DLD1 (cell line): ENCODE results near the gene ULBP1.
"Not testable (repeated sequence)": the region's sequence is repeated elsewhere in the genome, so short reads cannot be mapped to it uniquely, and the experiment has no call there.

Experiments
- in situ Hi-C: cut with HindIII; loops from 2 replicates; pipeline ENCODE4 v1.10.0; 2017; ENCODE audit warnings: low sequenced_read_pairs

ULBP1 gene

GRCh38 chr6:149963462-149964307 lies at the start of gene ULBP1:
Gene ULBP1, plus strand, starts transcription at chr6:149963943. Its CDS starts 107 bp downstream, at chr6:149964050.
- in situ Hi-C loops, result no loop called here

GRCh38 chr6:149915970-149916865 lies 47.5 kb upstream of the ULBP1 start:
- in situ Hi-C loops, result no loop called here

DNA sequence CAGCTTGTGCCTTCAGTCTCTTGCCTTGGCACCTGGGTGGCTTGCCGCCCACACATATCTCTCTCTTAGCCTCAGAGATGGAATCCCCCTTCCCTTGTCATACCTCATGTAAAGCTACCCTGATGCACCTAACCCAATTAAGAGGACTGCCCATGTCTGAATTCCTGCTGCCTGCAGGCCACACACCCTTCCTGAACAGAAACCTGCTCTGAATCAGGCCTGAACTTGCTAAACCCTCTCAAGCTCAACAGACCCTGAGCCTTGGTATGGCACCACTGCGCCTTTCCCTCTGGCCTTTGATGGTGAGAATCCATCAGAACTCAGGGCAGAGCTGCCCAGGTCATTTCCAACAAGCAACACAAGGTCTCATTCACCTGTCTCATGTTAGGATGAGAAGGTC lies 46.1 kb upstream of the ULBP1 start:
- in situ Hi-C loops, result no loop called here

DNA sequence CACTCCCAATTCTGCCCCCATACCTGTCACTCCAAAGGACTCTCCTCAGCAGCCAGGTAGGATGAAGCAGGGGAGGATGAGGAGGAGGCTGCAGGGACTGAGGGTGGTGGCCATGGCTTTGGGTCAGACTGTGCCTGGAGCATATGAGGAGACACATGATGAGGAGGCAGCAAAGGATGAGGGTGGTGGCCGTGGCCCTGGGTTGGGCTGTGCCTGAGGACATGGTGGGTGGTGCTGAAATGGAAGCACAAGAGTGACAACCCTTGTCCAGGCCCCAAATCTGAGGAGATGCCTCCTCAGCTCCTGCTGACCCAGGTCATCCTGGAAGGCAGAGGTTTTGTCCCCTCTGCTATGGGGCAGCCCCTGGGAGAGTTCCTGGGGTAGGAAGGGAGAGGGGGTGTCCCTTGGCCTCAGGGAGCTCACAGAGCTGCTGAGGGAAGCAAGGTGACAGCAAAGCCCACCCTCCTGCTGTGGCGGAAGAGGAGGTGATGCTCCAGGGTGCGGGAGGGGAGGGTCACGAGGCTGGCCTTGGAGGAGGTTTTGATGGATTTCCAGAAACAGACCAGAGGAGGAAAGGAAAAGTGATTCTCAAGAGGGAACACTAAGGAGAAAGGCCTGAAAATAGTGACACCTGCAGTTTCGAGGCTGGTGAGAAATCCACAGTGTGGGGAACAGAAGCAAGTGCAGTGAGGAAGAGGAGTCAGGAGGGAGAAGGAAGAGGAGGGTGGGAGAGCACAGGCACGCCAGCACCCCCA lies 45.4 kb upstream of the ULBP1 start:
- in situ Hi-C loops, result no loop called here

DNA sequence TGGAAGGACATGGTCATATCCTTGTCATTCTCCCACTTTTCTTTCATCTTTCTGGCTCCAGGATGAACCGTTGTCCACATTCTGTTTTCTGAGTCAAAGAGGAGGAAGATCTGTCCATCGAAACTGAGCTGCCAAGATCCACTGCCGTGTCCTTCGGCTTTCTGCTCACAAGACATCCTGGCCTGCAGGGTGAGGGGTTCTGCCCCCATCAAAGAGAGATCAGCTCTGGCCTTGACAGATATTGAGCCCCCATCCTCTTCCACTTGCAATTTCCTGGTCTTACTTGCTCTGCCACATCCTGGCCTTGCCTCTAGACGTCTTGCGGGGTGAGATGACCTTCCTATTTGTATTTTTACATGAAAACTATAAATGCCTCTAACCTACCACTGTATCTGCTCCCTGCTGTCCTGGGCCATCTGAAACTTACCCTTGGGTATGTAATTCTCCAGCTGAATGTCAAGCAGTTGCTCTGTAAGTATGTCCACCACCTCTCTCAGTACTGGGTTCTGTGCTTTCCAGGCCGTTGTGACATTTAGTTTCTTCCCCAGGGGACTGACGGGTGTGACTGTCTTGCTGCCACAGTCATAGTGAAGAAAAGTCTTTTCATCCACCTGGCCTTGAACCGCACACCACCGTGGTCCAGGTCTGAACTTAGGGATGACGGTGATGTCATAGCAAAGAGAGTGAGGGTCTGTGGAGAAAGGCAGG lies 44.5 kb upstream of the ULBP1 start:
- in situ Hi-C loops, result not testable (repeated sequence)

DNA sequence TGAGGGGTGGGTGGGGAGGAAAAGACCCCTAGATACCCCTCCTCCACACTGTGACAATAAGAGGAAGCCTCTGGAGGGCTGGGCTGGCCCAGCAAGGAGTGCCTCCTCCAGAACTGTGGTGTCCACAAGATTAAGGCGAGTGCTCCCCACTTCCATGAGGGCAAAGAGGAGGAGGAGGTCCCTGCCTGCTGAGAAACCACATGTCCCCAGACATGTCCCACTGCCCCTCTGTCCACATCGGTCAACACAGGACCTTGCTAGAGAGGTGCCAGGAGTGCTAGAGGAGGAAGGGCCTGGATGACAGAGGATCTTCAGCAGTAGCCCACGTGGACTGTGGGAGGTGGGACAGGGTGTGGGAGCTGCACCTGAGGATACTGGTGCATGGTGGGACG lies 43.9 kb upstream of the ULBP1 start:
- in situ Hi-C loops, result no loop called here

GRCh38 chr6:149921361-149921760 lies 42.4 kb upstream of the ULBP1 start:
- in situ Hi-C loops, result no loop called here

- in situ Hi-C loops, result not testable (repeated sequence)
Observed at GRCh38 chr6:149922091-149922490, 41.7 kb upstream of the ULBP1 start.

GRCh38 chr6:149922642-149923326 lies 41.0 kb upstream of the ULBP1 start, which contains the start of gene RAET1G:
Gene RAET1G, minus strand, starts transcription at chr6:149923121. Its CDS starts 111 bp downstream, at chr6:149923010.
- in situ Hi-C loops, result no loop called here

GRCh38 chr6:149923327-149923986 lies 40.3 kb upstream of the ULBP1 start:
- in situ Hi-C loops, result no loop called here

GRCh38 chr6:149924206-149924932 lies 39.4 kb upstream of the ULBP1 start:
- in situ Hi-C loops, result no loop called here

GRCh38 chr6:149924933-149925252 lies 38.9 kb upstream of the ULBP1 start:
- in situ Hi-C loops, result no loop called here

DNA sequence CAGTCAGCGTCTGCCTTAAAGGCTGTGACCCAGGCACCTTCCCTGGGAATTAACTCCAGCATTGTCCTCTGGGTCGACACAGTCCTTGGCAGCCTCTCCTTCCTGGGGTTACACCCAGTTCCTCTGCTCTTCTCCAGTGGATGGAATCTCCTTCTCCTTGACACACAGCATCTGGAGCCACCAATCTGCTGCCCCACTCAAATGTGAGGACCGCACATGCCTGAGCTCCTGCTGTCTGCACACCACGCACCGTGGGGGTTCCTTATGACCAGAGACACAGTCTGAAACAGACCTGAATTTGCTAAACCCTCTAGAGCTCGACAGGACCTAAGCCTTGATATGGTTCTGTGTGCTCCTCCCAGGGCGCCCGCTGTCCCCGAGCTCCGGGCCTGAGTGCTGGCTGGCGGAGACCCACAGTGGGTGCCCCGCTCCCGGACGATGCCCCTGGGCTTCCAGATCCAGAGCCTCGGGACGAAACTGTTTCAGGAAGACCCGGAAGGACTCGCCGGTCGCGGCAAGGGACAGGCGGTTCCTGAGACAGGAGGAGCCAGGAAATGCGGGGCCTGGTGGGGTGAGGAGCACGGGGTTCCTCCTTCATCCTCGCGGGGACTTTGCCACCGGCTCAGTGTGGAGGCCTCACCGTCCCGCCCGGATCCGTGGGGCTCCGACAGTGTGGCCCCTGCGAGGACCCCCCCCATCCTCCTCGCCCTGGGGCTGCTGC lies 38.3 kb upstream of the ULBP1 start:
- in situ Hi-C loops, result no loop called here

DNA sequence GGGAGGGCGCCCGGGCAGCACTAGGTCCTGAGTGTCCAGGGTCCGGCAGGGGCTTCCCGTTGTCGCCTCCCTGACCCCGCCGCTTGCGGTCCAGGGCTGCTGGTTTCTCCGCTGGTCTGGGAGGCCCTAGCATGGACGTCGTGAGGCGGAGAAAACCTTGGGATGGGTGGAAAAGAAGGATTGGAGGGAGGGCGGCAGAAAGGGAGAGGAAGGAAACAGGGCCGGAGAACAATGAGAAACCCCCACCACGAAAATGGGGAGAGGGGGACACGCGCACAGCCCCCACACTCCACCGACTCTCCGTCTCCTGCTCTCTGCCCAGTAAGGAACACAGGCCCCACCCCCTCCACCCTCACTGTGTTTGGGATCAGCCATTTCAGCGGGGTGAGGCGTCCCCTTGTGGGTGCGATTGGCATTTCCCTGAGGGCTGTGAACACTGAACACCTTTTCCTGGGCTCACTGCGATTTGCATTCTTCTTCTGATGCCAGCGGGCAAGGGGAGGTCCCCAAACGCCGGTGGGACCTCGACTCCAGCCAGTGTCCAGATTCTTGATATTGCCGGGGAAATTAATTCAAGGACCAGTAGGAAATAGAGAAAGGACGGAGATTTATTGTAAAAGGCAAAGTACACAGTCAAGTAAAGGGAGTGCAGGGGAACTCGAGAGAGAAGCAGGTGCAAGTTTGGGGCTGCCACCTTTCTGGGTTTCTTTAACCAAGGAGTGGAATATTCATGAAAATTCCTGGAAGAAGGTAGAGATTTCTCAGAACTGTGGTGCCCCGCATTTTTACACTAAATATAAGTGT lies 37.6 kb upstream of the ULBP1 start:
- in situ Hi-C loops, result no loop called here

DNA sequence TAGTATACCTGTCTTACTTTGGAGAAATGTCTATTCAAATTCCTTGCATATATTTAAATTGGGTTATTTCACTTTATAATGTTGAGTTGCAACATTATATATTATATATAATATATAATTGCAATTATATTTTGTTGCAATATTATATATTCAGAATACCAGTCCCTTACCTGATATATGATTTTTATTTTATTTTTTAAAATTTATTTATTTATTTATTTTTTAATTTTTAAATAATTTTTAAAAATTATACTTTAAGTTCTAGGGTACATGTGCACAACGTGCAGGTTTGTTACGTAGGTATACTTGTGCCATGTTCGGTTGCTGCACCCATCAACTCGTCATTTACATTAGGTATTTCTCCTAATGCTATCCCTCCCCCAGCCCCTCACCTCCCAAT lies 36.7 kb upstream of the ULBP1 start:
- in situ Hi-C loops, result not testable (repeated sequence)

GRCh38 chr6:149929422-149929821 lies 34.3 kb upstream of the ULBP1 start:
- in situ Hi-C loops, result no loop called here

- in situ Hi-C loops, result no loop called here
Observed at GRCh38 chr6:149931501-149931900, 32.2 kb upstream of the ULBP1 start.
